H9 (cell line): Measurements from ENCODE around the gene ARHGAP22. TPM values are rescaled to one million over a fixed set of nuclear protein-coding genes. Genes with fewer than 3 reads are reported as not detected.

Source experiments
- DNase-seq: peaks from one replicate; pipeline ENCODE4 v3.0.0-alpha.2; 2017
- H2AFZ ChIP-seq: one replicate; pipeline ENCODE4 v1.6.1; 2013; ENCODE audit warnings: mild to moderate bottlenecking, low read length, control low read depth, moderate library complexity
- H2AK5ac ChIP-seq: 2 replicates; pipeline ENCODE4 v1.6.1; 2013; ENCODE audit warnings: low read length, control low read depth, mixed read lengths; ENCODE audit not compliant: insufficient read length
- H2BK120ac ChIP-seq: one replicate; pipeline ENCODE4 v1.6.1; 2013; ENCODE audit warnings: low read depth, mild to moderate bottlenecking, low read length, control low read depth, inconsistent platforms; ENCODE audit not compliant: poor library complexity, severe bottlenecking
- H2BK12ac ChIP-seq: 2 replicates; pipeline ENCODE4 v1.6.1; 2013; ENCODE audit warnings: low read length, control low read depth, mixed read lengths, low read depth; ENCODE audit not compliant: insufficient read length
- H2BK15ac ChIP-seq: 2 replicates; pipeline ENCODE4 v1.6.1; 2013; ENCODE audit warnings: low read depth, low read length, control low read depth
- H2BK20ac ChIP-seq: one replicate; pipeline ENCODE4 v1.6.1; 2013; ENCODE audit warnings: low read depth, mild to moderate bottlenecking, low read length, control low read depth, inconsistent platforms; ENCODE audit not compliant: poor library complexity, severe bottlenecking
- H2BK5ac ChIP-seq: 2 replicates; pipeline ENCODE4 v1.6.1; 2013; ENCODE audit warnings: low read length, control low read depth, mixed read lengths; ENCODE audit not compliant: insufficient read length
- H3K14ac ChIP-seq: 2 replicates; pipeline ENCODE4 v1.6.1; 2013; ENCODE audit warnings: low read length, control low read depth; ENCODE audit not compliant: insufficient read depth
- H3K18ac ChIP-seq: 2 replicates; pipeline ENCODE4 v1.6.1; 2013; ENCODE audit warnings: low read depth, mild to moderate bottlenecking, mixed read lengths, low read length, control low read depth; ENCODE audit not compliant: insufficient read length
- H3K23ac ChIP-seq: 2 replicates; pipeline ENCODE4 v1.6.1; 2013; ENCODE audit warnings: low read length, control low read depth, mixed read lengths, low read depth; ENCODE audit not compliant: insufficient read length
- H3K23me2 ChIP-seq: 2 replicates; pipeline ENCODE4 v1.6.1; 2013; ENCODE audit warnings: low read depth, mild to moderate bottlenecking, mixed read lengths, low read length, control low read depth; ENCODE audit not compliant: insufficient read length, poor library complexity, severe bottlenecking
- H3K27ac ChIP-seq: 2 replicates; pipeline ENCODE4 v1.5.1; 2013; ENCODE audit warnings: low read length, control low read depth, mixed read lengths, low read depth; ENCODE audit not compliant: insufficient read length
- H3K27me3 ChIP-seq: 2 replicates; pipeline ENCODE4 v1.6.1; 2013; ENCODE audit warnings: low read length, control low read depth, inconsistent platforms; ENCODE audit not compliant: insufficient read depth
- H3K4ac ChIP-seq: 2 replicates; pipeline ENCODE4 v1.6.1; 2013; ENCODE audit warnings: low read depth, mild to moderate bottlenecking, control low read depth, inconsistent platforms, low read length, moderate library complexity
- H3K4me1 ChIP-seq: 2 replicates; pipeline ENCODE4 v1.6.1; 2013; ENCODE audit warnings: low read length, control low read depth, inconsistent platforms; ENCODE audit not compliant: insufficient read depth
- H3K4me2 ChIP-seq: 2 replicates; pipeline ENCODE4 v1.6.1; 2013; ENCODE audit warnings: low read length, control low read depth, mixed read lengths; ENCODE audit not compliant: insufficient read length, insufficient read depth
- H3K56ac ChIP-seq: 2 replicates; pipeline ENCODE4 v1.6.1; 2013; ENCODE audit warnings: low read depth, mild to moderate bottlenecking, mixed read lengths, low read length, control low read depth; ENCODE audit not compliant: insufficient read length
- H3K79me1 ChIP-seq: 2 replicates; pipeline ENCODE4 v1.6.1; 2013; ENCODE audit warnings: low read depth, mild to moderate bottlenecking, moderate library complexity, low read length, control low read depth, inconsistent platforms; ENCODE audit not compliant: insufficient read depth, poor library complexity, severe bottlenecking
- H3K79me2 ChIP-seq: 2 replicates; pipeline ENCODE4 v1.6.1; 2013; ENCODE audit warnings: low read length, control low read depth, inconsistent platforms; ENCODE audit not compliant: insufficient read depth
- H3K9ac ChIP-seq: 2 replicates; pipeline ENCODE4 v1.6.1; 2013; ENCODE audit warnings: low read length, control low read depth, mixed read lengths; ENCODE audit not compliant: insufficient read length; ENCODE audit errors: extremely low read depth
- H3K9me3 ChIP-seq: one replicate; pipeline ENCODE4 v1.6.1; 2013; ENCODE audit warnings: low read depth, low read length, inconsistent platforms; ENCODE audit not compliant: control insufficient read depth
- H3T11ph ChIP-seq: one replicate; pipeline ENCODE4 v1.6.1; 2013; ENCODE audit warnings: mild to moderate bottlenecking, low read length, control low read depth, inconsistent platforms
- H4K20me1 ChIP-seq: one replicate; pipeline ENCODE4 v1.6.1; 2013; ENCODE audit not compliant: control insufficient read depth, insufficient read length, insufficient read depth
- H4K5ac ChIP-seq: 2 replicates; pipeline ENCODE4 v1.6.1; 2013; ENCODE audit warnings: low read depth, mild to moderate bottlenecking, mixed read lengths, low read length, control low read depth; ENCODE audit not compliant: insufficient read length
- H4K8ac ChIP-seq: replicated peaks from 2 replicates; pipeline ENCODE4 v1.6.1; 2013; ENCODE audit warnings: low read length, control low read depth, mixed read lengths, low read depth; ENCODE audit not compliant: insufficient read length
- H4K91ac ChIP-seq: 2 replicates; pipeline ENCODE4 v1.6.1; 2013; ENCODE audit warnings: low read depth, mild to moderate bottlenecking, moderate library complexity, mixed read lengths, low read length, control low read depth; ENCODE audit not compliant: insufficient read length
- H3K27ac Mint-ChIP-seq, 3 experiments: 2 replicates in 2 of 3; 3 replicates in 1 of 3; pipeline ENCODE4 v1.8.0; 2020 to 2021; ENCODE audit warnings: mixed read lengths in 3 of 3, mild to moderate bottlenecking in 1 of 3, moderate library complexity in 1 of 3
- H3K27me3 Mint-ChIP-seq: 2 replicates; pipeline ENCODE4 v1.8.0; 2021; ENCODE audit warnings: low read depth, mild to moderate bottlenecking, moderate library complexity, mixed read lengths
- H3K36me3 Mint-ChIP-seq, 3 experiments: 2 replicates in 2 of 3; 3 replicates in 1 of 3; pipeline ENCODE4 v1.8.0; 2020 to 2021; ENCODE audit warnings: low read depth in 3 of 3, mixed read lengths in 3 of 3; ENCODE audit not compliant: insufficient read depth in 1 of 3
- H3K4me1 Mint-ChIP-seq, 2 experiments: 2 replicates each; pipeline ENCODE4 v1.8.0; 2020; ENCODE audit warnings: mixed read lengths in 2 of 2
- H3K4me3 Mint-ChIP-seq, 2 experiments: 2 replicates in 1 of 2; 3 replicates in 1 of 2; pipeline ENCODE4 v1.8.0; 2020 to 2021; ENCODE audit warnings: mild to moderate bottlenecking in 2 of 2, mixed read lengths in 2 of 2, moderate library complexity in 1 of 2
- H3K9me3 Mint-ChIP-seq, 2 experiments: 2 replicates in 1 of 2; 3 replicates in 1 of 2; pipeline ENCODE4 v1.8.0; 2020; ENCODE audit warnings: mild to moderate bottlenecking in 2 of 2, mixed read lengths in 2 of 2, moderate library complexity in 1 of 2
- WGBS: extraction: QIAGEN DNeasy Blood & Tissue Kit; methylation state at CpG from one replicate; pipeline ENCODE4 v1.1.7; 2013; ENCODE audit warnings: missing lambda C conversion rate, low lambda C conversion rate, mixed read lengths; ENCODE audit not compliant: insufficient read length; ENCODE audit errors: extremely low coverage; 5-methylcytosine and 5-hydroxymethylcytosine counted together
- total RNA-seq: library from RNA; stranded (reverse); gene quantifications from 2 replicates; pipeline ENCODE4 v1.2.1, GENCODE V29; 2021
- TF ChIP-seq, protein P1 (sequence below): fragments of 200-600 bp; sonication (generic); conservative IDR thresholded peaks from 3 replicates; pipeline ENCODE4 v1.8.0; 2021; ENCODE audit warnings: antibody characterized with exemption, mild to moderate bottlenecking

Gene ARHGAP22
- total RNA-seq, 1 experiment from 2014 or later = 7.4 TPM

DNA sequence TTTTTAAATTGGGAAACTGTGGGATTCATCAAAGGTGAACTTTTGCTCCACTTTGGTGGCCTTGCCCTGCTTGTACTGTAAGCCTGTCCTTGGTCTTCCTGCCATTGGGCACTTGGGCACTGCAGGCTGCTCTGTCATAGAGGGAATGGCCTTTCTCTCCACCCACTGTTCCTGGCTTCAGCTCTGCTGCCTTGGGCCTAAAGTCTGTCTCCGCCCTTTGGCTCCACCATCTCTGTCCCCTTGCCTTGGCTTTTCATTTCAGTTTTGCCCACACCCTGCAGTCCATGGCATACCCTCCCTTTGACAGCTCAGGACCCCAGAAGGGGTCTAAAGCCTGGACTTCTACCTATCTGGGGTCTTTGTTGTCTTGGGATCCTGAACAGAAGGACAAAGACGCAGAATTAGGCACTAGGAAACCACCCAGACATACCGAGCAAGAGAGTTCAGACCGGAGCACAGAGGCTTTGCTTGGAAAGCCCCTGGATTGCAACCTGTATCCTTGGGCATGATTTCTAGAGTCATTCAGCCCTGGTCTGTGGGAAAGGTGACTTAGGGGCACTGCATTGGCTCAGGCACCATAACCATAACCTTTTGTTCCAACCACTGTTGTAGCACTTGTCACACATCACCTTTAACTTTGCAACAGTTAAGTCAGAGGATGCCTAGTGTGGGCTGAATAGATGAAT is 5.2 kb upstream of the ARHGAP22 start:
- Histone ChIP-seq H3K27ac (no peak overlapping the region), H2AFZ (no peak overlapping the region), H2BK15ac (no peak overlapping the region), H3K4me1 (0 out of 2 replicates have a peak, but pooled peaks cover 4% of the 10 kb centered on the region), H2AK5ac (no peak overlapping the region), H2BK20ac (no peak overlapping the region), H3K56ac (no peak overlapping the region), H4K20me1 (no peaks in the 10 kb centered on the region), H4K8ac (no peak overlapping the region), H2BK12ac (no peak overlapping the region), H3K18ac (no peak overlapping the region), H3K9ac (no peak overlapping the region), H3K23ac (no peak overlapping the region), H2BK120ac (no peak overlapping the region), H3K79me2 (no peaks in the 10 kb centered on the region), H3K23me2 (no peaks in the 10 kb centered on the region), H3K9me3 (no peaks in the 10 kb centered on the region), H2BK5ac (no peak overlapping the region), H3K4ac (no peak overlapping the region), H3K27me3 (no peaks in the 10 kb centered on the region; the same call in 1 of the 2 replicates), H3K79me1 (no peaks in the 10 kb centered on the region), H3K4me2 (no peak overlapping the region), H4K91ac (no peak overlapping the region), H3T11ph (no peak overlapping the region), H4K5ac (no peak overlapping the region), H3K14ac (no peak overlapping the region)
- no peak for DNase-seq
- no peaks in the 10 kb centered on the region; a peak in 1 of 7 replicates for H3K36me3 Mint-ChIP-seq
- WGBS = no CpG with 5 or more reads among the region's 4 CpGs
- peaks cover 16 to 18% of the 10 kb centered on the region in 2 experiments for H3K4me1 Mint-ChIP-seq
- TF ChIP-seq, protein P1, sequence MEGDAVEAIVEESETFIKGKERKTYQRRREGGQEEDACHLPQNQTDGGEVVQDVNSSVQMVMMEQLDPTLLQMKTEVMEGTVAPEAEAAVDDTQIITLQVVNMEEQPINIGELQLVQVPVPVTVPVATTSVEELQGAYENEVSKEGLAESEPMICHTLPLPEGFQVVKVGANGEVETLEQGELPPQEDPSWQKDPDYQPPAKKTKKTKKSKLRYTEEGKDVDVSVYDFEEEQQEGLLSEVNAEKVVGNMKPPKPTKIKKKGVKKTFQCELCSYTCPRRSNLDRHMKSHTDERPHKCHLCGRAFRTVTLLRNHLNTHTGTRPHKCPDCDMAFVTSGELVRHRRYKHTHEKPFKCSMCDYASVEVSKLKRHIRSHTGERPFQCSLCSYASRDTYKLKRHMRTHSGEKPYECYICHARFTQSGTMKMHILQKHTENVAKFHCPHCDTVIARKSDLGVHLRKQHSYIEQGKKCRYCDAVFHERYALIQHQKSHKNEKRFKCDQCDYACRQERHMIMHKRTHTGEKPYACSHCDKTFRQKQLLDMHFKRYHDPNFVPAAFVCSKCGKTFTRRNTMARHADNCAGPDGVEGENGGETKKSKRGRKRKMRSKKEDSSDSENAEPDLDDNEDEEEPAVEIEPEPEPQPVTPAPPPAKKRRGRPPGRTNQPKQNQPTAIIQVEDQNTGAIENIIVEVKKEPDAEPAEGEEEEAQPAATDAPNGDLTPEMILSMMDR = no peak
- peaks cover 0 to 3% of the 10 kb centered on the region in 2 experiments; a peak in 1 of 5 replicates for H3K9me3 Mint-ChIP-seq
- H3K4me3 Mint-ChIP-seq = no peak overlapping the region
- H3K27ac Mint-ChIP-seq = no peak overlapping the region; a peak in 2 of 7 replicates
- H3K27me3 Mint-ChIP-seq = peaks cover 36% of the 10 kb centered on the region
